Measurements from ENCODE around the gene FEZF1.

The FEZF1 gene

DNA sequence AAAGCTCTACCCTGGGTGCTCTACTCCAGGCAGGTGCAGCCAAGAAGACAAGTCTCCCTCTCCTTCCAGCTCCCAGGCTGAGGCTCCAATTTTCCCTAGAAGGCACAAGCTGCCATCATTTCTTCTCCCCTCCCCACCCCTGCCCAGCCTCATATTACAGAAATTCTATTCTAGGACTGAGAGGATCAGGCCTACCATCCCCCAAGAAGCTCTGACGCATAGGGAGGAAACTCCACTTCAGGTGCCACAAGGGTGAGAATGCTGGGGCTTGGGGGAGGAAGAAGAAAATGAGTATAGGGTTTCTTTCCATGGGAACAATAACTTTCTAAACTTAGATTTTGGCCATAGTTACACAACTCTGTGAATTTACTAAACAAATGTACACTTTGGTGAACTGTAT is 35.3 kb downstream of the FEZF1 start:
- no peak for TF ChIP-seq CREB1 (IDR thresholded peaks at IDR 0.05; ENCODE audit: low read depth)
- TF ChIP-seq, protein P1, sequence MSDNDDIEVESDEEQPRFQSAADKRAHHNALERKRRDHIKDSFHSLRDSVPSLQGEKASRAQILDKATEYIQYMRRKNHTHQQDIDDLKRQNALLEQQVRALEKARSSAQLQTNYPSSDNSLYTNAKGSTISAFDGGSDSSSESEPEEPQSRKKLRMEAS (IDR thresholded peaks at IDR 0.05) = no peak
- TF ChIP-seq CEBPB (IDR thresholded peaks at IDR 0.05) = no peak
- TF ChIP-seq TEAD4 (IDR thresholded peaks at IDR 0.05) = no peak
- no peak for TF ChIP-seq ZBTB7A (IDR thresholded peaks at IDR 0.05; ENCODE audit: low read depth)
- no peak for TF ChIP-seq TAF1 (IDR thresholded peaks at IDR 0.05; ENCODE audit: low read depth)

GRCh38 chr7:122268101-122268500 is 36.4 kb downstream of the FEZF1 start:
- TF ChIP-seq EP300 (IDR thresholded peaks at IDR 0.05; ENCODE audit: borderline replicate concordance) (no peak), CREB1 (IDR thresholded peaks at IDR 0.05; ENCODE audit: low read depth) (no peak), TCF12 (IDR thresholded peaks at IDR 0.05; ENCODE audit: low read depth) (no peak), RAD21 (IDR thresholded peaks at IDR 0.05; ENCODE audit: low read depth) (no peak), ZBTB7A (IDR thresholded peaks at IDR 0.05; ENCODE audit: low read depth) (no peak), YY1 (IDR thresholded peaks at IDR 0.05; ENCODE audit: low read depth) (no peak), TAF1 (IDR thresholded peaks at IDR 0.05; ENCODE audit: low read depth) (no peak), NFIC (IDR thresholded peaks at IDR 0.05) (no peak), EGR1 (IDR thresholded peaks at IDR 0.05) (no peak), CEBPB (IDR thresholded peaks at IDR 0.05) (no peak), TEAD4 (IDR thresholded peaks at IDR 0.05) (no peak), FOXM1 (IDR thresholded peaks at IDR 0.05; ENCODE audit: borderline replicate concordance, low read depth) (no peak), USF1 (IDR thresholded peaks at IDR 0.05) (no peak)
- TF ChIP-seq, protein P2, sequence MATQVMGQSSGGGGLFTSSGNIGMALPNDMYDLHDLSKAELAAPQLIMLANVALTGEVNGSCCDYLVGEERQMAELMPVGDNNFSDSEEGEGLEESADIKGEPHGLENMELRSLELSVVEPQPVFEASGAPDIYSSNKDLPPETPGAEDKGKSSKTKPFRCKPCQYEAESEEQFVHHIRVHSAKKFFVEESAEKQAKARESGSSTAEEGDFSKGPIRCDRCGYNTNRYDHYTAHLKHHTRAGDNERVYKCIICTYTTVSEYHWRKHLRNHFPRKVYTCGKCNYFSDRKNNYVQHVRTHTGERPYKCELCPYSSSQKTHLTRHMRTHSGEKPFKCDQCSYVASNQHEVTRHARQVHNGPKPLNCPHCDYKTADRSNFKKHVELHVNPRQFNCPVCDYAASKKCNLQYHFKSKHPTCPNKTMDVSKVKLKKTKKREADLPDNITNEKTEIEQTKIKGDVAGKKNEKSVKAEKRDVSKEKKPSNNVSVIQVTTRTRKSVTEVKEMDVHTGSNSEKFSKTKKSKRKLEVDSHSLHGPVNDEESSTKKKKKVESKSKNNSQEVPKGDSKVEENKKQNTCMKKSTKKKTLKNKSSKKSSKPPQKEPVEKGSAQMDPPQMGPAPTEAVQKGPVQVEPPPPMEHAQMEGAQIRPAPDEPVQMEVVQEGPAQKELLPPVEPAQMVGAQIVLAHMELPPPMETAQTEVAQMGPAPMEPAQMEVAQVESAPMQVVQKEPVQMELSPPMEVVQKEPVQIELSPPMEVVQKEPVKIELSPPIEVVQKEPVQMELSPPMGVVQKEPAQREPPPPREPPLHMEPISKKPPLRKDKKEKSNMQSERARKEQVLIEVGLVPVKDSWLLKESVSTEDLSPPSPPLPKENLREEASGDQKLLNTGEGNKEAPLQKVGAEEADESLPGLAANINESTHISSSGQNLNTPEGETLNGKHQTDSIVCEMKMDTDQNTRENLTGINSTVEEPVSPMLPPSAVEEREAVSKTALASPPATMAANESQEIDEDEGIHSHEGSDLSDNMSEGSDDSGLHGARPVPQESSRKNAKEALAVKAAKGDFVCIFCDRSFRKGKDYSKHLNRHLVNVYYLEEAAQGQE (IDR thresholded peaks at IDR 0.05; ENCODE audit: low read depth) = no peak
- TF ChIP-seq, protein P1 (IDR thresholded peaks at IDR 0.05) = no peak

DNA sequence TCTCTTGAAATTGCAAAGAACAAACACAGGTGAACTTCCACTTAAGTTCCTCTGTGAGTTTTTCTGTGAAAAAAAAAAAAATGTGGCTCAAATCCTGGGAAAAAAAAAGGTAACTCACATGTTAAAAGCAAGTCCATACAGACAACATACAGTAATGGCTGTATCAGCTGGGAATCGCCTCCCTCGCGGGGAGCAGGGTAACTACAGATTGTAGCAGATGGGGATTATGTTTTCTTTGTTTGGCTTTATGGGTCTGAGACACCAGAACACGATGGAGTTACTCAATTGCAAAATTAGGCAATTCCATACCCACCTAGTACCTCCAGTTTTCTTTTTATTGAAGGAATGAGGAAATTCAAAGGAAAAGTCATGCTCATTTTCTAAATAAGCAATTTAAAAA is 42.3 kb downstream of the FEZF1 start:
- TF ChIP-seq, protein P2 (IDR thresholded peaks at IDR 0.05; ENCODE audit: low read depth) = no peak
- TF ChIP-seq RAD21 (IDR thresholded peaks at IDR 0.05; ENCODE audit: low read depth) = no peak
- no peak for TF ChIP-seq USF1 (IDR thresholded peaks at IDR 0.05)
- TF ChIP-seq NFIC (IDR thresholded peaks at IDR 0.05) = no peak
- TF ChIP-seq TCF12 (IDR thresholded peaks at IDR 0.05; ENCODE audit: low read depth) = no peak
- no peak for TF ChIP-seq ZBTB7A (IDR thresholded peaks at IDR 0.05; ENCODE audit: low read depth)
- no peak for TF ChIP-seq EP300 (IDR thresholded peaks at IDR 0.05; ENCODE audit: borderline replicate concordance)
- TF ChIP-seq TEAD4 (IDR thresholded peaks at IDR 0.05) = no peak
- TF ChIP-seq, protein P1 (IDR thresholded peaks at IDR 0.05) = no peak
- no peak for TF ChIP-seq CEBPB (IDR thresholded peaks at IDR 0.05)
- no peak for TF ChIP-seq TAF1 (IDR thresholded peaks at IDR 0.05; ENCODE audit: low read depth)
- TF ChIP-seq FOXM1 (IDR thresholded peaks at IDR 0.05; ENCODE audit: borderline replicate concordance, low read depth) = no peak
- no peak for TF ChIP-seq EGR1 (IDR thresholded peaks at IDR 0.05)
- no peak for TF ChIP-seq CREB1 (IDR thresholded peaks at IDR 0.05; ENCODE audit: low read depth)
- TF ChIP-seq YY1 (IDR thresholded peaks at IDR 0.05; ENCODE audit: low read depth) = no peak

DNA sequence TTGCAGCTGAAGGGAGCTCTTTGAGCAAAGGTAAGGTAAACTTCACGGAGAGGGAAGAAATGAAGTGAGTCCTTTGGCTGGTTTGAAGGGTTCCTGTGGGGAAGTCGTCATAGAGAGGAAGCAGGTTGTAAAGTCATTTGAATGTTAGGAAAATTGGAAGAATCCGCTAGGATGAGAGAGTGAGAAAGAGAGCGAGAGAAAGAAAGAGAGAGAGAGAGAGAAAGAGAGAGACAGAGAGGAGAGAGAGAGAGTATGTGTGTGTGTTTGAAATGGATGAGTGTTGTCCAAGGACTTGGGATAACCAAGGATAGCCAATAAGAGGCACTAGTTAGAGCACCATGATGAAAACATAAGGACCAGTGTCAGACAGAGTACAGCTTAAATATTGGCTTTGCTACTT is 43.1 kb downstream of the FEZF1 start:
- TF ChIP-seq TEAD4 (IDR thresholded peaks at IDR 0.05) (no peak), ZBTB7A (IDR thresholded peaks at IDR 0.05; ENCODE audit: low read depth) (no peak)
- TF ChIP-seq, protein P2 (IDR thresholded peaks at IDR 0.05; ENCODE audit: low read depth) = no peak

- TF ChIP-seq YY1 (IDR thresholded peaks at IDR 0.05; ENCODE audit: low read depth) (no peak), TCF12 (IDR thresholded peaks at IDR 0.05; ENCODE audit: low read depth) (no peak), RAD21 (IDR thresholded peaks at IDR 0.05; ENCODE audit: low read depth) (no peak), CEBPB (IDR thresholded peaks at IDR 0.05) (no peak), TEAD4 (IDR thresholded peaks at IDR 0.05) (no peak), NFIC (IDR thresholded peaks at IDR 0.05) (no peak), FOXM1 (IDR thresholded peaks at IDR 0.05; ENCODE audit: borderline replicate concordance, low read depth) (no peak), CREB1 (IDR thresholded peaks at IDR 0.05; ENCODE audit: low read depth) (no peak), ZBTB7A (IDR thresholded peaks at IDR 0.05; ENCODE audit: low read depth) (no peak), EGR1 (IDR thresholded peaks at IDR 0.05) (no peak), EP300 (IDR thresholded peaks at IDR 0.05; ENCODE audit: borderline replicate concordance) (no peak), TAF1 (IDR thresholded peaks at IDR 0.05; ENCODE audit: low read depth) (no peak), USF1 (IDR thresholded peaks at IDR 0.05) (no peak)
- TF ChIP-seq, protein P2 (IDR thresholded peaks at IDR 0.05; ENCODE audit: low read depth) = no peak
These were observed 43.5 kb downstream of the FEZF1 start for GRCh38 chr7:122261016-122261415.

Data from Ishikawa (cell line).